GM18526 (cell line): ENCODE data around the gene DYRK1A.

Experiments used
- POLR2A ChIP-seq: IDR thresholded peaks from 3 replicates; pipeline ENCODE4 v1.6.1; 2011; ENCODE audit not compliant: insufficient read length; ENCODE audit errors: extremely low read depth

The DYRK1A gene

GRCh38 chr21:37528150-37528937 is 161.8 kb downstream of the DYRK1A start:
- TF ChIP-seq POLR2A: no peak

GRCh38 chr21:37529649-37530048 is 163.1 kb downstream of the DYRK1A start:
- no peak for TF ChIP-seq POLR2A

- no peak for TF ChIP-seq POLR2A
Observed at GRCh38 chr21:37530901-37531351, 164.4 kb downstream of the DYRK1A start.

GRCh38 chr21:37531431-37531932 is 164.9 kb downstream of the DYRK1A start:
- TF ChIP-seq POLR2A: no peak

- TF ChIP-seq POLR2A: no peak
Observed at GRCh38 chr21:37532868-37533780, 166.6 kb downstream of the DYRK1A start.

GRCh38 chr21:37534431-37534830 is 167.9 kb downstream of the DYRK1A start:
- TF ChIP-seq POLR2A: no peak

GRCh38 chr21:37535130-37535529 is 168.6 kb downstream of the DYRK1A start:
- no peak for TF ChIP-seq POLR2A

- TF ChIP-seq POLR2A: no peak
Observed at GRCh38 chr21:37535672-37536071, 169.1 kb downstream of the DYRK1A start.

GRCh38 chr21:37536616-37537278 is 170.2 kb downstream of the DYRK1A start:
- no peak for TF ChIP-seq POLR2A

GRCh38 chr21:37537391-37537996 is 170.9 kb downstream of the DYRK1A start:
- no peak for TF ChIP-seq POLR2A

GRCh38 chr21:37538971-37539590 is 172.5 kb downstream of the DYRK1A start:
- TF ChIP-seq POLR2A: no peak

GRCh38 chr21:37542512-37542911 is 175.9 kb downstream of the DYRK1A start:
- no peak for TF ChIP-seq POLR2A

GRCh38 chr21:37546299-37546908 is 179.8 kb downstream of the DYRK1A start:
- no peak for TF ChIP-seq POLR2A
